Sigmoid colon (tissue), 7 donors: Measurements from ENCODE around the gene SLIT3. TPM values are rescaled to one million over a fixed set of nuclear protein-coding genes. Genes with fewer than 3 reads are reported as not detected.

Source experiments
- DNase-seq: peaks from one replicate; pipeline ENCODE4 v3.0.0-alpha.2; 2019
- H3K27ac ChIP-seq, 4 donors: fragments of 200-600 bp; sonication (generic); one replicate each; pipeline ENCODE4 v1.5.1; 2016 to 2019; ENCODE audit warnings: mild to moderate bottlenecking in 1 of 4
- H3K27me3 ChIP-seq, 3 donors: fragments of 200-600 bp; sonication (generic); one replicate each; pipeline ENCODE4 v1.5.1; 2019; ENCODE audit warnings: mild to moderate bottlenecking in 1 of 3
- H3K36me3 ChIP-seq, 4 donors: fragments of 200-600 bp; sonication (generic); one replicate each; pipeline ENCODE4 v1.5.1; 2016 to 2019
- H3K4me1 ChIP-seq, 4 donors: fragments of 200-600 bp; sonication (generic); one replicate each; pipeline ENCODE4 v1.5.1; 2017 to 2019
- H3K4me3 ChIP-seq, 4 donors: fragments of 200-600 bp; sonication (generic); one replicate each; pipeline ENCODE4 v1.5.1; 2017 to 2019; ENCODE audit warnings: mild to moderate bottlenecking in 2 of 4, moderate library complexity in 1 of 4
- H3K9me3 ChIP-seq, 4 donors: fragments of 200-600 bp in 3 of 4; sonication (generic) in 3 of 4; one replicate each; pipeline versions ENCODE4 v1.5.1 to v1.6.1; 2013 to 2019
- EP300 ChIP-seq, 4 donors: sonication (generic); formaldehyde crosslinking; IDR thresholded peaks; one replicate each; pipeline ENCODE4 v1.6.1; 2017; ENCODE audit warnings: antibody characterized with exemption in 4 of 4
- POLR2A ChIP-seq, 2 donors: fragments of 450-650 bp; IDR thresholded peaks; one replicate each; pipeline ENCODE4 v1.6.1; 2016; ENCODE audit warnings: antibody characterized with exemption in 2 of 2, mild to moderate bottlenecking in 2 of 2, moderate library complexity in 2 of 2
- POLR2AphosphoS5 ChIP-seq, 4 donors: sonication (generic); formaldehyde crosslinking; IDR thresholded peaks; one replicate each; pipeline ENCODE4 v1.6.1; 2017; ENCODE audit warnings: antibody characterized with exemption in 4 of 4
- WGBS, 2 donors: extraction: QIAGEN DNeasy Blood & Tissue Kit; methylation state at CpG; one replicate each; pipeline ENCODE4 v1.1.7; 2013; 5-methylcytosine and 5-hydroxymethylcytosine counted together
- intact Hi-C: fragments of 100-400 bp; cut with DNase I; formaldehyde crosslinking; loops from one replicate; pipeline ENCODE4 v1.15.1; 2023
- polyA plus RNA-seq, 3 donors: library from polyadenylated mRNA; stranded (reverse); fragments of 200-250 nt; gene quantifications; one replicate each; pipeline ENCODE4 v1.2.3, GENCODE V29; 2013
- total RNA-seq, 4 donors: library from RNA; depleted of rRNA; stranded (reverse); fragments of >200 nt; gene quantifications; one replicate each; pipeline ENCODE4 v1.1.0, GENCODE V29; 2016
- TF ChIP-seq, protein P1 (sequence below), 4 experiments: fragments of 450-650 bp in 3 of 4; fragments of 200-600 bp in 1 of 4; IDR thresholded peaks; one replicate each; pipeline ENCODE4 v1.5.1; 2016 to 2019; ENCODE audit warnings: antibody characterized with exemption in 4 of 4, mild to moderate bottlenecking in 3 of 4, moderate library complexity in 2 of 4
- donor health status: healthy with polysubstance abuse.
- donor health status: Bipolar disorder and iron deficiency.
- donor health status: healthy.

The SLIT3 gene
- total and polyA plus RNA-seq, 7 donors = 0.23 to 46.3 (median 30.0) TPM

DNA sequence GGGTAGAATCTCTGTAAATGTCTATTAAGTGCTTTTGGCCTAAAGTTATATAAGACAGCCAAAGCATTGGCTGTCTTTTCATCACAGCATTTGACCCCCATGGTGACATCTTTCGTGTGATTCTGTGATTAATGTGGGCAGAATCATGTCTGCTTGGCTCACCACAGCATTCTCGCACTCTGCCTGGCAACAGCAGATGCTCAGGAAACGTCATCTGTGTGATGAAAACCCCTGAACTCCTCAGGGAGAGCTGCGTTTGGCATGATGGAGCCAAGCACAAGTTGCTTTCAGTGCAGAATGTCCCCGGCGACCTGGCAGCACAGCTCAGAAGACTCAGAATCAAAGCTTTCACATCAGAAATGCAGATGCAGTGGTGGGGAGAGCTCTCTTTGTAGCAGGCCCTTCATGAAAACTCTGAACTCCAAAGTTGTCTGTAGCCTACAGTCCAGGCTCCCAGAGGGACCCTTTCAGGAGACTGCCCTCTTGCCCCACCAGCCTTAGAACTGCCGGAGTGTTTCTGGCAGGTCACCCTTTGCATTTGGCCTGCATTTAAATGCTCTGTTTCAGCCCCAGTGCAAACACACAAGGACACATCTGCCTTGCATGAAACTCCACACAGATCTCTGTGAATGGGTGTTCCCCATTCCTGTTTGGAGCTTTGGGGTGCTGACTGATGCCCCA, 566.2 kb downstream of the SLIT3 start:
- H3K36me3 ChIP-seq = no peaks in the 10 kb centered on the region
- intact Hi-C loops = no loop called here
- 62 to 74% methylated on average over 7 of the region's 7 CpGs for whole genome bisulfite sequencing, 2 donors
- DNase-seq = peak; percentile 78
- H3K27ac ChIP-seq = peak overlapping the region in 2 of 4 donors; percentile 38 to 39
- no peaks in the 10 kb centered on the region for H3K9me3 ChIP-seq
- H3K4me1 ChIP-seq = no peaks in the 10 kb centered on the region
- TF ChIP-seq EP300 (IDR thresholded peaks at IDR 0.05) (no peak), POLR2AphosphoS5 (IDR thresholded peaks at IDR 0.05) (no peak), POLR2A (IDR thresholded peaks at IDR 0.05) (no peak)
- TF ChIP-seq, protein P1, sequence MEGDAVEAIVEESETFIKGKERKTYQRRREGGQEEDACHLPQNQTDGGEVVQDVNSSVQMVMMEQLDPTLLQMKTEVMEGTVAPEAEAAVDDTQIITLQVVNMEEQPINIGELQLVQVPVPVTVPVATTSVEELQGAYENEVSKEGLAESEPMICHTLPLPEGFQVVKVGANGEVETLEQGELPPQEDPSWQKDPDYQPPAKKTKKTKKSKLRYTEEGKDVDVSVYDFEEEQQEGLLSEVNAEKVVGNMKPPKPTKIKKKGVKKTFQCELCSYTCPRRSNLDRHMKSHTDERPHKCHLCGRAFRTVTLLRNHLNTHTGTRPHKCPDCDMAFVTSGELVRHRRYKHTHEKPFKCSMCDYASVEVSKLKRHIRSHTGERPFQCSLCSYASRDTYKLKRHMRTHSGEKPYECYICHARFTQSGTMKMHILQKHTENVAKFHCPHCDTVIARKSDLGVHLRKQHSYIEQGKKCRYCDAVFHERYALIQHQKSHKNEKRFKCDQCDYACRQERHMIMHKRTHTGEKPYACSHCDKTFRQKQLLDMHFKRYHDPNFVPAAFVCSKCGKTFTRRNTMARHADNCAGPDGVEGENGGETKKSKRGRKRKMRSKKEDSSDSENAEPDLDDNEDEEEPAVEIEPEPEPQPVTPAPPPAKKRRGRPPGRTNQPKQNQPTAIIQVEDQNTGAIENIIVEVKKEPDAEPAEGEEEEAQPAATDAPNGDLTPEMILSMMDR (IDR thresholded peaks at IDR 0.05) = no peak
- no peak overlapping the region for H3K4me3 ChIP-seq
- no peaks in the 10 kb centered on the region for H3K27me3 ChIP-seq

DNA sequence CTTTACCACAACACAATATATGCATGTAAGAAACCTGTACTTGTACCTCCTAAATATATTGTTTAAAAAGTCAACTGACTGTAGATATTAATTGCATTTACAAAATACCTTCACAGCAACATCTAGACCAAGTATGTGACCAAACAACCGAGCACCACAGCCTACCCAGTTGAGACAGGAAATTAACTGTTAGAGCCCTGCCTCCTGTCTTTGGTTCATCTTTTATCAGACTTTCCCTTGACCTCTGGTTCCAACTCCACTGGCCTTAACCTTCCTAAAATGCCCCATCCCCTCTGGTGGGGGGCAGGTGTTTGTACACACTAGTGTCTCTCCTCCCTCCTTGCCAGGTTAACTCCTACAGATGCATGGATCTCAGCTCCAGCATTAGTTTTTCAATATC, 566.8 kb downstream of the SLIT3 start:
- no peak for TF ChIP-seq EP300 (IDR thresholded peaks at IDR 0.05)
- TF ChIP-seq, protein P1 (IDR thresholded peaks at IDR 0.05) = no peak
- peaks cover 0 to 2% (median 0%) of the 10 kb centered on the region in 4 donors for H3K9me3 ChIP-seq
- H3K4me3 ChIP-seq = no peak overlapping the region
- 51 to 72% methylated on average over 1 of the region's 1 CpG for WGBS, 2 donors
- no peaks in the 10 kb centered on the region for H3K27me3 ChIP-seq
- no peak overlapping the region for H3K27ac ChIP-seq
- no peaks in the 10 kb centered on the region for H3K4me1 ChIP-seq
- intact Hi-C loops = no loop called here
- no peaks in the 10 kb centered on the region for H3K36me3 ChIP-seq
- no peak for DNase-seq

DNA sequence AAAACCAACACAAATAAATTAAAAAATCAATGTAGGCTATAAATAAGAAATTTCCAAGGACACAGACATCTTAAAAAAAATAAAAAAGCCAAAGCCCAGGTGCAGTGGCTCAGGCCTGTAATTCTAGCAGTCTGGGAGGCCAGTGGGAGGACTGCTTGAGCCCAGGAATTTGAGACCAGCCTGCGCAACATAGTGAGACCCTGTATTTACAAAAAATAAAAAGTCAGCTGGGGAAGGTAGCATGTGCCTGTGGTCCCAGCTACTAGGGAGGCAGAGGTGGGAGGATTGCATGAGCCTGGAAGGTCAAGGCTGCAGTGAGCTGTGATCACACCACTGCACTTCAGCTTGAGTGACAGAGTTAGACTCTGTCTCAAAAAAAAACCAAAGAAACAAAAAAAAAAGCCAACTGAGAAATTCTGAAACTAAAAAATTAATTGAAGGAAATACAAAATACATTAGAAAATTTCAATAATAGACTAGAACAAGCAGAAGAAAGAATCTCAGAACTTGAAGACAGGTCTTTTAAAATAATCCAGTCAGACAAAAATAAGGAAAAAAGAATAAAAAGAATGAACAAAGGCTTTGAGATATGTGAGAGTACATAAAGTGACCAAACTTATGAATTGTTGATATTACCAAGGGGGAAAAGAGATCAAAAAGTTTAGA, 572.3 kb downstream of the SLIT3 start:
- no peak for TF ChIP-seq EP300 (IDR thresholded peaks at IDR 0.05)
- TF ChIP-seq POLR2AphosphoS5 (IDR thresholded peaks at IDR 0.05) = no peak
- TF ChIP-seq, protein P1 (IDR thresholded peaks at IDR 0.05) = no peak
- TF ChIP-seq POLR2A (IDR thresholded peaks at IDR 0.05) = no peak
- intact Hi-C loops = no loop called here
- no peak overlapping the region for H3K27ac ChIP-seq
- H3K36me3 ChIP-seq = peaks cover 0 to 7% (median 0%) of the 10 kb centered on the region in 4 donors
- H3K4me3 ChIP-seq = no peak overlapping the region
- H3K9me3 ChIP-seq = peaks cover 0 to 2% (median under 1%) of the 10 kb centered on the region in 4 donors
- H3K27me3 ChIP-seq = no peaks in the 10 kb centered on the region
- H3K4me1 ChIP-seq = no peaks in the 10 kb centered on the region
- 96 to 97% methylated on average over 1 of the region's 1 CpG for WGBS, 2 donors
- DNase-seq = no peak

DNA sequence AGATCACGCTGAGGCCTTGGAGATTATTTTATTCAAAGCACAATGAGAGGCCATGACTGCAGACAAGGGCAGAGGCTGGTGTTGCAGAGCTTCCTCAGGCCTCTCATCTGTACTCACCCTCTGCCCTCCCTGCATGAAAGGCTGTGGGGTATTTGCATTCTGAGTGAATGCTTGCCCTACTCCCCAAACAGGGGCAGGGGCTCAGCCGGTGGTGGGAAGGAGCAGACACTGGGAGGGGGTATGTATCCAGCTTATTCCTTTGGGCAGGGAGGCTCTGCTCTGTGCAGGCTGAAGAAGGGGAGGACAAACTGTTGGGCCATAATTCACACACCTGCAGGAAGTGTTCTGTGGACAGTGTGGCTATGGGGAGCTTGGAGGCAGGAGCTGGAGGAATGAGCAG, 573.4 kb downstream of the SLIT3 start:
- Histone ChIP-seq H3K27me3 (no peaks in the 10 kb centered on the region), H3K4me1 (no peaks in the 10 kb centered on the region), H3K36me3 (peaks cover 0 to 12% (median 3%) of the 10 kb centered on the region in 4 donors), H3K9me3 (peaks cover 0 to 2% (median under 1%) of the 10 kb centered on the region in 4 donors), H3K27ac (no peak overlapping the region), H3K4me3 (no peak overlapping the region)
- intact Hi-C loops = no loop called here
- TF ChIP-seq, protein P1 (IDR thresholded peaks at IDR 0.05) = no peak
- TF ChIP-seq POLR2A (IDR thresholded peaks at IDR 0.05) (no peak), EP300 (IDR thresholded peaks at IDR 0.05) (no peak), POLR2AphosphoS5 (IDR thresholded peaks at IDR 0.05) (no peak)
- DNase-seq = no peak
- WGBS, 2 donors = 65 to 70% methylated on average over 2 of the region's 2 CpGs
